GM12891 (cell line): ENCODE results near the gene VMP1.

Experiments used
- PAX5 ChIP-seq: IDR thresholded peaks from 2 replicates; pipeline ENCODE4 v1.6.1; 2011; ENCODE audit warnings: low read length, moderate library complexity, mild to moderate bottlenecking; ENCODE audit not compliant: insufficient read depth, severe bottlenecking
- POLR2A ChIP-seq: IDR thresholded peaks from 2 replicates; pipeline ENCODE4 v1.6.1; 2011; ENCODE audit warnings: low read depth, low read length, control low read depth
- POLR2AphosphoS5 ChIP-seq: IDR thresholded peaks from 2 replicates; pipeline ENCODE4 v1.6.1; 2011; ENCODE audit warnings: low read depth, low read length, control low read depth
- TAF1 ChIP-seq: IDR thresholded peaks from 2 replicates; pipeline ENCODE4 v1.6.1; 2011; ENCODE audit warnings: low read depth, low read length, control low read depth

DNA sequence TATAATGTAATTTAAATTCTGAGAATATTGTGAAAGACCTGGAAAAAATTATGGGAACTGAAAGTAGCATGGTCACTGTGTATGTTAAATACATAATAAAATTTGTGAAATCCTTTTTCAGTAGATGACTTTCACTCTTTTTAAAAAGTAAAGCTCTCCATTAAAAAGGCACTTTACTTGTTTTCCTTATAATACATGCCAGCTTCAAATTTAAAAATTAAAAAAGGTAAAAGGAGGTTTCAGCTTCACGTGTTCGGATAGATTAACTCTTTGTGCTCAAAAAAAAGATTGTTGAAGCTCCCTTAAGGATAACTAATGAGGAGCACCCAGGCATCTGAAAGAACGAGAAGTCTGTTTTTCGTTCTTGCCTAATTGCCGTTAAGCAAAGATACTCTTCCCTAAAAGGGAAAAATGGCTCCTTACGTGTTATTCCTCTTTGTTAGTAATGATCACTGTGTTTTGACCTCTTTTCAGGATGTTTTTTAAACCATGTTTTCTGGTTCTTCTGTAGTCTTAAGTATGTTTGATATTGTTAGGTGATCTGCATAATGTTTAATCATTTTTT is 97.5 kb downstream of the VMP1 start:
- TF ChIP-seq POLR2A (no peak), TAF1 (no peak), POLR2AphosphoS5 (no peak), PAX5 (no peak)
